HG02642 (cell line): ENCODE results near the gene DOCK11.
"Not testable (repeated sequence)": the region's sequence is repeated elsewhere in the genome, so short reads cannot be mapped to it uniquely, and the experiment has no call there.

ENCODE experiments used
- ATAC-seq: cut with Tn5 transposase; IDR thresholded peaks from one replicate; pipeline ENCODE4 v1.9.1; 2021; ENCODE audit warnings: mild to moderate bottlenecking; ENCODE audit not compliant: unreplicated experiment, poor library complexity

Gene DOCK11

DNA sequence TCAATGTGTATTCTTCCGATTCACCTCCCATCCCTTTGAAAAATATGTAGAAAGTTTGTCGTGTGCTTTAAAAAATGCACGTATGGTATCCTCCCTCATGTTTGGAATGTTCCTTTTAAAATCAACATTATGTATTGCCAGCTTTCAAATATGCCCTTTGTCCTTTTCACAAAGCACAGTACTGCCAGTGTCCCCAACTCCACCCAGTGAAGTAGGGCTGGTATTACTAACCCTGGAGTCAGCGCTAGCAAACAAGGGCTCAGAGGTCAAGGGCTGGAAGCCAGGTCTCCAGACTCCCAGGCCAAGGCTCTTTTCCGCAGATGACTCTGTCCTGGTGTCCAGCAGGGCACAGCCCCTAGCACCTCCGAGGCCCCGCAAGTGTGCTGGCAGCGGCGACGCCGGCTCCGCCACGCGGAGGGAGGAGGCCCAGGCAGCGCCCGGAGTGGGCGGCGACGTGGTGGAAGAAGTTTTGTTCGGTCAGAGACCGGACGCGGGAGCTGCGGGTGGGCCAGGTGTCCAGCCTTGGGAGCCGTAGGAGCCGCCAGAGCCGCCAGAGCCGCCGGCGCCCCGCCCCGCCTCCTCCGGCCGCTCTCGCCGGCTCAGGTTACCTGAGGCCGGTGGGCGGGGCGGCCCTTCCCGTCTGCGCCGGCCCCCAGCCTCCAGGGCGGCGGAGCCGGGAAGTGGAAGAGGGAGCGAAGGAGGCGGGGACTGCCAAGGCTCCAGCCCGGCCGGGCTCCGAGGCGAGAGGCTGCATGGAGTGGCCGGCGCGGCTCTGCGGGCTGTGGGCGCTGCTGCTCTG lies 231.5 kb downstream of the DOCK11 start, which contains the start of gene IL13RA1:
Gene IL13RA1 (plus strand): TSS at position 720 of the 799 bp plus-strand sequence. CDS start 33 bp downstream, at position 753.
- peak; percentile 66 for ATAC-seq

DNA sequence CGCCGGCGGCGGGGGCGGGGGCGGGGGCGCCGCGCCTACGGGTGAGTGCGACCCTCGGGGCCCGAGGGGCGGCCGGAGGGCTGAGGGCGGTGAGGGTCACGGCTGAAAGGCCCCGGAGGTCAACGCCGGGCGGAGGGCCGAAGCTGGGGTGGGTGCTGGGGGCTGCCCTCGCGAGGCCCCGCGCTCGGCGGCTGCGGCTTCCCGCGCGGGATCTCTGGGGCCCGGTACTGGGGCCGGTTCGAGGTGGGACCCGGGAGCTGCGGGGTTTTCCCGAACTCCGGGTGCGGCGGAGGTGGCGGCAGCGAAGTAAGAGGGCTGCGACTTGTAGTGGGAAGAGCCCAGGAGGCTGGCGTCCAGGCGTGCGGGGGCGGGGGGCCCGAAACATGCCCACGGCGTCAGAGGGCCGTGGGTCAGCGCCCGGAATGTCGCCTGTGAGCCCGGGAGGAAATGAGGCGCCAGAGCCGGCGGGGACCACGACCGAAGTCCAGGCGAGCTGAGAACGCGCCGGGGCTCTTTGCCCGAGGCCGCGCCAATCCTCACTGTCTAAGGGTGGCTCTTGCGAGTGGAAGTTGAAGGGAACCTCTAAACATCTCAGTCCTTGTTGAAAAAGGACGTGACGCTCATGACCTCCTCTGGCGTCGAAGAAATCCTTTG lies 232.2 kb downstream of the DOCK11 start:
- ATAC-seq: peak; percentile 19

DNA sequence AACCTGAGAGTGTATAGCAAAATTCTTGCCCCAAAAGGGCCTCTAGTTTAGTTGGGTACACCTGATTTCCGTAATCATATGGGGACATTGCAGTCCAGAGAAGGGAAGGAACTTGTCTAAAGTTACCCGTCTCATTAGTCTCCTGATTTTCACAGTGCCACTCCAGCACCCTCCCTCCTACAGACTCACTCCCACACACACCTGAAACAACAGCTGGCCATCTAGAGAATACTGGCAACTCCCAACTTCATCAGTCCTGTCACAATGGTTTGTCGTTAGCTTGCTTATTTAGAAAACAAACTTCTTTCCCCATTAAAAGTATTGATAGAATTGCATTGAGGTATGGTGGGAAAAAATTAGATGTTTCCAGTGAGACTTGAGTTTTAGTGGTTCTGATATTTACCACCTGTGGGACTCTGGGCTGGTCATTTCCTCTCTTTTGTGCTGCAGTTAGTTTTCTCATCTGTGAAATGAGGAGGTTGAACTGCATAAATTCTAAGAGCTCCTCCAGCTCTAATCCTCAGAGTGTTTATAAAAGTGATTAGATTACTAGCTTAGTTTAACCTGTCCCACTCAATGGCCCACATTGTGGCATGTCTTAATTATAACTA lies 233.5 kb downstream of the DOCK11 start:
- ATAC-seq: no peak

DNA sequence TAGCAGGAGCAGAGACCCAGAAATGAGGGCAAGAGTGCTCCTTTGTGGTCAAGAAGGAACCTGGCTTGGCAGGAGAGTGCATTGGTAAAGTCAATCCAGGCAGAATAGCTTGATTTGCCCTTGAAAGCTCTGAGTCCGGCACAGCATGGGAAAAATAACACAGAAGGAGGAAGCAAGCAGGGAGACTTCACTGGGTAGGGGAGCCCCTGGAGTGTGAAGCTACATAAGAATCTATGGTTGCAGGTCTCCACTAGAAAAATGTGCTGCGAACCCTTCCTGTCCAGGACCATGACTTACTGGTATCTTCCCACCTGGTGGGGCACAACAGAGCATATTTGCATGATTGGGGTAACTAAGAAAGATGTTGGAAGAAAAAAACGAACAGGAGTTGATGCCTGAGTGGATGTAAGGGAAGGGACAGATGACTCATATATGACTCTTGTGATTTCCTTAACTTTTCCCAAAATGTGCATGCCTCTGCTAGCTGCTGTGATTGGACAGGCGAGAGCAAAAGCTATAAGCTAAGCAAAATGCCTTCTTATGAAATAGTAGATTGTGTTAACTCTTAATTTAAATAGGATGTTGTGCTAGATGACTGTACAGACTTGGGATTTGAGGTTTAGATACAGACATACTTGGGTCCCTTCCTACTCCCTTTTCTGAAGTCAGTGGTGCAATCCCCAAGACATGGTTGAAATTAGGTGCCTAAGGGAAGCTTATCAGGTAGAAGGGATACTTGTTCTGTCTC lies 235.1 kb downstream of the DOCK11 start:
- ATAC-seq: no peak

DNA sequence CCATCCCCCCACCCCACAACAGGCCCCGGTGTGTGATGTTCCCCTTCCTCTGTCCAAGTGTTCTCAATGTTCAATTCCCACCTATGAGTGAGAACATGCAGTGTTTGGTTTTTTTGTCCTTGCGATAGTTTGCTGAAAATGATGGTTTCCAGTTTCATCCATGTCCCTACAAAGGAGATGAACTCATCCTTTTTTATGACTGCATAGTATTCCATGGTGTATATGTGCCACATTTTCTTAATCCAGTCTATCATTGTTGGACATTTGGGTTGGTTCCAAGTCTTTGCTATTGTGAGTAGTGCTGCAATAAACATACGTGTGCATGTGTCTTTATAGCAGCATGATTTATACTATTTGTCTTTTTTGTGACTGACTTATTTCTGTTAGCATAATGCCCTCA lies 236.9 kb downstream of the DOCK11 start:
- ATAC-seq: not testable (repeated sequence)

DNA sequence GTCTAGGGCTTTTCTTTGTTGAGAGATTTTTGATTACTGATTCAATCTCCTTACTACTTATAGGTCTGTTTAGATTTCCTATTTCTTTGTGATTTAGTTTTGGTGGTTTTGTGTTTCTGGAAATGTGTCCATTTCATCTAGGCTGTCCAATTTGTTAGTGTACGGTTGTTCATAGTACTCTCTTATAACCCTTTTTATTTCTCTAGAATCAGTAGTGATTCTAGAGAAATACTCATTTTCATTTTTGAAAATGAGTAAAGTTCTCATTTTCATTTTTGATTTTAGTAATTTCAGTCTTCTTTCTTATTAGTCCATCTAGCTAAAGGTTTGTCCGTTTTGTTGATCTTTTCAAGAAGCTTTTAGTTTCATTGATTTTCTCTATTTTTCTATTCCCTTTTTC lies 239.3 kb downstream of the DOCK11 start:
- ATAC-seq: no peak
